HG03066 (cell line): ENCODE data around the gene CD180.

Source experiments
- ATAC-seq: cut with Tn5 transposase; IDR thresholded peaks from one replicate; pipeline ENCODE4 v1.9.1; 2021; ENCODE audit warnings: low read depth; ENCODE audit not compliant: unreplicated experiment

CD180 gene

DNA sequence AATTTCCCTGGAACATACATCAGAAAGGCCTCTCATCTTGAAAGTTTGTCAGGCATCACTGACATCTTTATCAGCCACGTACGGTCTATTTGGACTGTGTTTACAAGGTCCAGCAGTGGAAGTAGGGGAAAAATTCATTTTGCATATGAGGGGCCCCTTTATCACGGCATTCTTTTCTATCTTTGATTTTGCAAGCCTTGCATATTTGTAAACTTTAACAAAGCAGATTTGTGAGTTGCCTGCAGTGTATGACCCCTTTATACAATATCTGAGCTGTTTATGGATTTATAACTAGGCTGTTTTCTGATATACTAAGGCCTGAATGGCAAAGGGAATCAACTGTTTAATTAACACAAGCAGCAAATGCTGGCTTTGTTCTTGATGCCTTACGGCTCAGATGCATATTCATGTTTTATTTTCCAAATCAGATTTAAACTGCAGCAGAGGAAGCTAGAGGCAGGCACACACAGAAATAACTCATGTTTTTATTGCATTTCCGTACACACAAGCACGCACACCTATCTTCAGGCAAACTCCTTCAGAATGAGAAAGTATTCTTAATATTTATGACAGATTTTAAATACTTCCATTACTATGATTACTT lies 61.1 kb downstream of the CD180 start:
- ATAC-seq, result no peak

DNA sequence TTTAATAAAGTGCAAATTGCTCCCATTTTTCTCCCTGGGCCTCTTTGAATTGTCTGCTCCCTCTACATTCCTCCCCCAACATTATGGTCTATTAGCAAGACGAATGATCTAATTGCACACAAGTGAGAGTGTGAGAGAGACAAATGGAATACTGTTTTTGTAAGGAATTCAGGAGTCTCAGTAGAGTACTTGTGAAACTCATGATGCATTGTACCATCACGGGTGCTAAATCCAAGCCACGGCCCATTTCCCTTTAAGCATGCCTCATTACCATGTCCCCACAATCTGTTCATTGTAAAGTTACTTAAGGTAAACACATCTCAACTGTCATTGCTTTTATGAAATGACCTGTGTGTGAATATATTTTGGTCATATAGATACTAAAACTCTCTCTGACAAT lies 62.8 kb downstream of the CD180 start:
- ATAC-seq, result no peak

DNA sequence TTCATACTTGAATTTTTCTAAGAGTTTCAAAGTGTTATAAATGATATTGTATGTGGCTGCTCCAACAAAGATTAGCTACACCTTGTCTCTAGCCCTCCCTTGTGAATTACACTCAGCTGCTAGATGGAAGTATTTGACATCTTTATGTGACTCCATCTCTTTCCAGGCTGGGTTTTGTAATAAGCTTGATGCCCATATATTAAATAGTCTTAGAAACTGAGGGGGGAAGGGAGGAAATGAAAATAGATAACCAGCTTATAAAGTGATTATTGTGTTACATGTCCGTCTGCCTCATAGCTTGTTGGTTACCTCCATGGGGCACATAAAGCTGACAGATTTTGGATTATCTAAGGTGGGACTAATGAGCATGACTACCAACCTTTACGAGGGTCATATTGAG lies 63.4 kb downstream of the CD180 start:
- no peak for ATAC-seq

- ATAC-seq, result no peak
Measured at GRCh38 chr5:67129768-67130167, 66.8 kb downstream of the CD180 start.
